GM23248 (cell line): ENCODE measurements around the gene TES.

Source experiments
- EZH2 ChIP-seq: fragments of 200-600 bp; sonication (generic); IDR thresholded peaks from 2 replicates; pipeline ENCODE4 v1.6.1; 2018; ENCODE audit warnings: antibody characterized with exemption, mild to moderate bottlenecking; ENCODE audit not compliant: insufficient read depth, poor library complexity, severe bottlenecking
- EZH2phosphoT487 ChIP-seq: fragments of 200-600 bp; sonication (generic); IDR thresholded peaks from 2 replicates; pipeline ENCODE4 v1.6.1; 2018; ENCODE audit warnings: antibody characterized with exemption, moderate library complexity, mild to moderate bottlenecking, low read depth; ENCODE audit not compliant: insufficient read depth

GRCh38 chr7:116241291-116241690 is 31.0 kb downstream of the TES start:
- TF ChIP-seq EZH2phosphoT487 (no peak), EZH2 (no peak)
